OCI-LY3 (cell line): ENCODE data around the gene RPGRIP1L.

Experiments used
- H2AFZ ChIP-seq: fragments of 200-600, 300-600 bp; shearing (Covaris generic); 2 replicates; pipeline ENCODE4 v1.6.0; 2014; ENCODE audit warnings: antibody characterized with exemption, low read depth, low read length
- H3K27ac ChIP-seq: fragments of 200-600, 300-600 bp; sonication (generic); 2 replicates; pipeline ENCODE4 v1.5.1; 2014; ENCODE audit warnings: mild to moderate bottlenecking, low read length, moderate library complexity, mixed read lengths
- H3K27me3 ChIP-seq: fragments of 200-600, 300-600 bp; sonication (generic); 2 replicates; pipeline ENCODE4 v1.6.1; 2014; ENCODE audit warnings: low read depth, low read length, mixed read lengths
- H3K36me3 ChIP-seq: fragments of 200-600, 300-600 bp; sonication (generic); replicated peaks from 2 replicates; pipeline ENCODE3; 2014; ENCODE audit warnings: low read depth, low read length, mixed read lengths
- H3K4me1 ChIP-seq: fragments of 300-600, 200-600 bp; sonication (generic); 2 replicates; pipeline ENCODE4 v1.6.1; 2014; ENCODE audit warnings: low read length, mixed read lengths
- H3K4me2 ChIP-seq: fragments of 200-600, 300-600 bp; sonication (generic); 2 replicates; pipeline ENCODE4 v1.6.1; 2014; ENCODE audit warnings: low read length, mixed read lengths
- H3K4me3 ChIP-seq: fragments of 300-600, 200-600 bp; sonication (generic); 2 replicates; pipeline ENCODE4 v1.5.1; 2014; ENCODE audit warnings: antibody characterized with exemption, mild to moderate bottlenecking, low read length, moderate library complexity
- H3K79me2 ChIP-seq: fragments of 300-600, 200-600 bp; shearing (Covaris generic); 2 replicates; pipeline ENCODE4 v1.6.1; 2014; ENCODE audit warnings: mild to moderate bottlenecking, low read length, mixed read lengths
- H3K9ac ChIP-seq: fragments of 300-600, 200-600 bp; shearing (Covaris generic); 2 replicates; pipeline ENCODE4 v1.6.0; 2014; ENCODE audit warnings: mild to moderate bottlenecking, low read length, moderate library complexity
- H3K9me3 ChIP-seq: fragments of 200-600, 300-600 bp; shearing (Covaris generic); 2 replicates; pipeline ENCODE4 v1.6.1; 2014; ENCODE audit warnings: low read length, mixed read lengths; ENCODE audit not compliant: insufficient read depth
- H4K20me1 ChIP-seq: fragments of 200-600, 300-600 bp; sonication (generic); 2 replicates; pipeline ENCODE4 v1.6.1; 2016; ENCODE audit warnings: low read length, mixed read lengths; ENCODE audit not compliant: insufficient read depth
- CTCF ChIP-seq: fragments of 200-600, 300-600 bp; sonication (generic); IDR thresholded peaks from 2 replicates; pipeline ENCODE4 v1.5.1; 2014; ENCODE audit warnings: antibody characterized with exemption, low read length, low read depth
- EZH2phosphoT487 ChIP-seq: fragments of 200-600 bp; shearing (Covaris generic); IDR thresholded peaks from 2 replicates; pipeline ENCODE4 v1.6.1; 2018; ENCODE audit warnings: antibody characterized with exemption, mixed run types, low read depth

Gene RPGRIP1L

GRCh38 chr16:53673189-53673588 is 30.5 kb downstream of the RPGRIP1L start:
- Histone ChIP-seq H2AFZ (no peak overlapping the region), H3K79me2 (no peaks in the 10 kb centered on the region), H4K20me1 (no peaks in the 10 kb centered on the region), H3K4me3 (no peak overlapping the region), H3K36me3 (no peaks in the 10 kb centered on the region), H3K9me3 (no peaks in the 10 kb centered on the region), H3K27ac (no peak overlapping the region), H3K4me1 (peaks cover 2% of the 10 kb centered on the region), H3K27me3 (no peaks in the 10 kb centered on the region), H3K4me2 (no peak overlapping the region), H3K9ac (no peak overlapping the region)
- no peak for TF ChIP-seq EZH2phosphoT487
- TF ChIP-seq CTCF: no peak

- H4K20me1 ChIP-seq: no peaks in the 10 kb centered on the region
- no peaks in the 10 kb centered on the region for H3K4me1 ChIP-seq
- H3K27me3 ChIP-seq: no peaks in the 10 kb centered on the region
- no peak overlapping the region for H3K4me3 ChIP-seq
- no peak for TF ChIP-seq CTCF
- H2AFZ ChIP-seq: no peak overlapping the region
- no peak overlapping the region for H3K4me2 ChIP-seq
- no peak overlapping the region for H3K9ac ChIP-seq
- H3K79me2 ChIP-seq: no peaks in the 10 kb centered on the region
- H3K27ac ChIP-seq: no peak overlapping the region
- no peaks in the 10 kb centered on the region for H3K9me3 ChIP-seq
- no peaks in the 10 kb centered on the region for H3K36me3 ChIP-seq
Observed at GRCh38 chr16:53672461-53672860, 31.2 kb downstream of the RPGRIP1L start.

GRCh38 chr16:53668869-53669268 is 34.8 kb downstream of the RPGRIP1L start:
- Histone ChIP-seq H3K9me3 (no peaks in the 10 kb centered on the region), H4K20me1 (no peaks in the 10 kb centered on the region), H3K79me2 (no peaks in the 10 kb centered on the region), H3K27ac (no peak overlapping the region), H3K4me2 (no peak overlapping the region), H3K4me3 (no peak overlapping the region), H3K9ac (no peak overlapping the region), H3K4me1 (no peaks in the 10 kb centered on the region), H2AFZ (no peak overlapping the region), H3K27me3 (no peaks in the 10 kb centered on the region), H3K36me3 (no peaks in the 10 kb centered on the region)
- TF ChIP-seq EZH2phosphoT487: no peak
- TF ChIP-seq CTCF: no peak

GRCh38 chr16:53666786-53667415 is 36.8 kb downstream of the RPGRIP1L start:
- Histone ChIP-seq H3K4me1 (no peaks in the 10 kb centered on the region), H3K79me2 (no peaks in the 10 kb centered on the region), H3K9ac (no peak overlapping the region), H3K4me2 (no peak overlapping the region), H3K36me3 (no peaks in the 10 kb centered on the region), H4K20me1 (no peaks in the 10 kb centered on the region), H3K4me3 (no peak overlapping the region), H2AFZ (no peak overlapping the region), H3K9me3 (no peaks in the 10 kb centered on the region), H3K27ac (no peak overlapping the region), H3K27me3 (no peaks in the 10 kb centered on the region)
- no peak for TF ChIP-seq CTCF
- no peak for TF ChIP-seq EZH2phosphoT487
